ENCODE data around the gene UFC1. TPM values are rescaled to one million over a fixed set of nuclear protein-coding genes. Genes with fewer than 3 reads are reported as not detected.
A peak's percentile ranks its signal among the peaks of the same experiment; 100 is the strongest.

Gene UFC1
- total and polyA plus RNA-seq, 2 of the 13 experiments (the other 11 are each of a cell fraction or from before 2014, with no cell fraction given): 72.8 to 85.2 TPM

DNA sequence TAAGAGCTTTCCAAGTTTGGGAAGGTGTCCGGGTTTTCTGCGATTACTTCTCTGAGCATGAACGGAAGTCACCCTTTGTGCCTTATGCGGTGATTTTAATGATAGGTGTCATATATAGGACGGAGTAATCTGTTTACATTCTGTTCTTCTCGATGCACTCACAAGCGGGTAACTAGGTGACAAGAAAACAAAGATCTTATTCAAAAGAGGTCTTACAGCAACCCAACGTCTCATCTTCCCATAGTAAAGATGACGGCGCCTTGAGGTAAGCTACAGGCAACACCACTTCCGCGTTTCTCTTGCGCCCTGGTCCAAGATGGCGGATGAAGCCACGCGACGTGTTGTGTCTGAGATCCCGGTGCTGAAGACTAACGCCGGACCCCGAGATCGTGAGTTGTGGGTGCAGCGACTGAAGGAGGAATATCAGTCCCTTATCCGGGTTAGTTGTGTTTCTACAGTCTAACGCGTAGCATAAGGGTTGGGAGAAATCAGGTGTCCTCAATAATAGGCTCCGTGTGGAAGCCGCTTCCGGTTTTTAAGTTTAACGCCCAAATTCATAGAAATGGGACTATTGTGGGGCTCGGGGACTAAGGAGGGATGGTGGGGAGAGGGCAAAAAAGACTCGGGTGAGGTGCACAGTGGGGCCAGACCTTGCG, at the start of gene UFC1 (continued):
- TF ChIP-seq HOXA3 (CRISPR knock-in tag; IDR thresholded peaks at IDR 0.05) (peak; percentile 99), MNT (IDR thresholded peaks at IDR 0.05) (0 out of 2 replicates have a peak, but pooled peaks have one; percentile 12), SIN3A (IDR thresholded peaks at IDR 0.05; ENCODE audit: borderline replicate concordance, low read depth, low read length) (0 out of 2 replicates have a peak, but pooled peaks have one; percentile 63), THAP8 (CRISPR knock-in tag; IDR thresholded peaks at IDR 0.05; ENCODE audit: borderline replicate concordance) (no peak), KMT2A (CRISPR knock-in tag; IDR thresholded peaks at IDR 0.05) (peak; percentile 59; the same call in 1 of the 2 replicates), RBFOX2 (IDR thresholded peaks at IDR 0.05; ENCODE audit: low read depth, low read length) (peak; percentile 69), MTA1 (CRISPR knock-in tag; IDR thresholded peaks at IDR 0.05; ENCODE audit: borderline replicate concordance) (0 out of 2 replicates have a peak, but pooled peaks have one; percentile 32), FOXP4 (CRISPR knock-in tag; IDR thresholded peaks at IDR 0.05) (peak; percentile 27; the same call in 1 of the 2 replicates), EED (CRISPR knock-in tag; IDR thresholded peaks at IDR 0.05) (no peak; the same call in 1 of the 2 replicates), TMF1 (CRISPR knock-in tag; IDR thresholded peaks at IDR 0.05; ENCODE audit: low read depth) (no peak), GZF1 (CRISPR knock-in tag; IDR thresholded peaks at IDR 0.05) (0 out of 2 replicates have a peak, but pooled peaks have one; percentile 6), RARA (CRISPR knock-in tag; IDR thresholded peaks at IDR 0.05) (no peak), ZSCAN9 (CRISPR knock-in tag; IDR thresholded peaks at IDR 0.05; ENCODE audit: borderline replicate concordance) (0 out of 2 replicates have a peak, but pooled peaks have one; percentile 27), ASH2L (IDR thresholded peaks at IDR 0.05; ENCODE audit: insufficient read length, low read depth, low read length) (peak; percentile 90), ZNF580 (CRISPR knock-in tag; IDR thresholded peaks at IDR 0.05; ENCODE audit: borderline replicate concordance, low read depth) (no peak), KDM5A (IDR thresholded peaks at IDR 0.05; ENCODE audit: borderline replicate concordance, low read length) (peak; percentile 95), CBFB (CRISPR knock-in tag; IDR thresholded peaks at IDR 0.05) (no peak), TAF1 (CRISPR knock-in tag; IDR thresholded peaks at IDR 0.05) (peak; percentile 95), ZFP41 (CRISPR knock-in tag; IDR thresholded peaks at IDR 0.05; ENCODE audit: borderline replicate concordance) (no peak), KDM2A (CRISPR knock-in tag; IDR thresholded peaks at IDR 0.05; ENCODE audit: borderline replicate concordance, low read depth) (peak; percentile 60; the same call in 1 of the 2 replicates), RXRA (CRISPR knock-in tag; IDR thresholded peaks at IDR 0.05) (0 out of 2 replicates have a peak, but pooled peaks have one; percentile 40)
- TF ChIP-seq, protein P1, sequence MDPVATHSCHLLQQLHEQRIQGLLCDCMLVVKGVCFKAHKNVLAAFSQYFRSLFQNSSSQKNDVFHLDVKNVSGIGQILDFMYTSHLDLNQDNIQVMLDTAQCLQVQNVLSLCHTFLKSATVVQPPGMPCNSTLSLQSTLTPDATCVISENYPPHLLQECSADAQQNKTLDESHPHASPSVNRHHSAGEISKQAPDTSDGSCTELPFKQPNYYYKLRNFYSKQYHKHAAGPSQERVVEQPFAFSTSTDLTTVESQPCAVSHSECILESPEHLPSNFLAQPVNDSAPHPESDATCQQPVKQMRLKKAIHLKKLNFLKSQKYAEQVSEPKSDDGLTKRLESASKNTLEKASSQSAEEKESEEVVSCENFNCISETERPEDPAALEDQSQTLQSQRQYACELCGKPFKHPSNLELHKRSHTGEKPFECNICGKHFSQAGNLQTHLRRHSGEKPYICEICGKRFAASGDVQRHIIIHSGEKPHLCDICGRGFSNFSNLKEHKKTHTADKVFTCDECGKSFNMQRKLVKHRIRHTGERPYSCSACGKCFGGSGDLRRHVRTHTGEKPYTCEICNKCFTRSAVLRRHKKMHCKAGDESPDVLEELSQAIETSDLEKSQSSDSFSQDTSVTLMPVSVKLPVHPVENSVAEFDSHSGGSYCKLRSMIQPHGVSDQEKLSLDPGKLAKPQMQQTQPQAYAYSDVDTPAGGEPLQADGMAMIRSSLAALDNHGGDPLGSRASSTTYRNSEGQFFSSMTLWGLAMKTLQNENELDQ (CRISPR knock-in tag; IDR thresholded peaks at IDR 0.05; ENCODE audit: borderline replicate concordance): no peak

All from HepG2 (cell line).